Measurements from ENCODE around the gene XRN2. TPM values are rescaled to one million over a fixed set of nuclear protein-coding genes. Genes with fewer than 3 reads are reported as not detected.

The XRN2 gene
- total and polyA plus RNA-seq, 2 donors from 2014 or later = 22.6 to 60.9 TPM

DNA sequence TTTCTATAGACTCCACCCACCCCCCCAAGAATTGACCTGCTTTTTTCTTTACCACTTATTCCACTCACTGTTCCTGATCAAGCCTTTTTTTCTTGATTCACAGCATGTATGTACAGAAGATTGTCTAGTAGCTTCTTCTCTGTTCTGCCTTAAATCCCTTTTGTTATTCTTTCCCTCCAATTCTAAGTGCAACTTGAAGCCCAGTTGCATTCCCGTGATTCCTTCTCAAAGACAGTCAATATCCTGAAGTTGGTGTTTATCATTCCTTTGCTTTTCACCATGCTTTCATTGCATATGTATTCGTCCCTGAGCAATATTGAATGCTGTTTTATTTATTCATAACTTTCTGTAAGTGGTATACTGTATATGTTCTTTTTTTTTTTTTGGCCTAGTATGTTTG lies 21.0 kb downstream of the XRN2 start:
- Histone ChIP-seq H3K27ac (ENCODE audit: low read depth in 2 of 2, low read length in 2 of 2) (no peak overlapping the region), H3K27me3 (ENCODE audit: control insufficient read depth, insufficient read depth, low read length) (no peaks in the 10 kb centered on the region), H3K4me3 (ENCODE audit: low read length in 3 of 3) (no peak overlapping the region), H3K36me3 (ENCODE audit: control insufficient read depth in 2 of 3, insufficient read depth in 3 of 3, low read length in 3 of 3) (no peaks in the 10 kb centered on the region), H3K9me3 (ENCODE audit: control insufficient read depth in 2 of 3, insufficient read depth in 1 of 3, low read length in 3 of 3) (peaks cover 0 to 8% (median 0%) of the 10 kb centered on the region in 3 donors), H3K4me1 (ENCODE audit: control insufficient read depth in 2 of 3, insufficient read depth in 2 of 3, low read depth in 1 of 3, low read length in 3 of 3) (peaks cover 0 to 15% (median 0%) of the 10 kb centered on the region in 3 donors), H3K9ac (ENCODE audit: low read length in 3 of 3) (no peak overlapping the region)
- intact Hi-C loops (cut with DNase I) = no loop called here
- DNase-seq (no peak), FAIRE-seq (no peak)
- TF ChIP-seq, protein P1, sequence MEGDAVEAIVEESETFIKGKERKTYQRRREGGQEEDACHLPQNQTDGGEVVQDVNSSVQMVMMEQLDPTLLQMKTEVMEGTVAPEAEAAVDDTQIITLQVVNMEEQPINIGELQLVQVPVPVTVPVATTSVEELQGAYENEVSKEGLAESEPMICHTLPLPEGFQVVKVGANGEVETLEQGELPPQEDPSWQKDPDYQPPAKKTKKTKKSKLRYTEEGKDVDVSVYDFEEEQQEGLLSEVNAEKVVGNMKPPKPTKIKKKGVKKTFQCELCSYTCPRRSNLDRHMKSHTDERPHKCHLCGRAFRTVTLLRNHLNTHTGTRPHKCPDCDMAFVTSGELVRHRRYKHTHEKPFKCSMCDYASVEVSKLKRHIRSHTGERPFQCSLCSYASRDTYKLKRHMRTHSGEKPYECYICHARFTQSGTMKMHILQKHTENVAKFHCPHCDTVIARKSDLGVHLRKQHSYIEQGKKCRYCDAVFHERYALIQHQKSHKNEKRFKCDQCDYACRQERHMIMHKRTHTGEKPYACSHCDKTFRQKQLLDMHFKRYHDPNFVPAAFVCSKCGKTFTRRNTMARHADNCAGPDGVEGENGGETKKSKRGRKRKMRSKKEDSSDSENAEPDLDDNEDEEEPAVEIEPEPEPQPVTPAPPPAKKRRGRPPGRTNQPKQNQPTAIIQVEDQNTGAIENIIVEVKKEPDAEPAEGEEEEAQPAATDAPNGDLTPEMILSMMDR (IDR thresholded peaks at IDR 0.05; ENCODE audit: borderline replicate concordance, extremely low read depth, insufficient read depth) = no peak

DNA sequence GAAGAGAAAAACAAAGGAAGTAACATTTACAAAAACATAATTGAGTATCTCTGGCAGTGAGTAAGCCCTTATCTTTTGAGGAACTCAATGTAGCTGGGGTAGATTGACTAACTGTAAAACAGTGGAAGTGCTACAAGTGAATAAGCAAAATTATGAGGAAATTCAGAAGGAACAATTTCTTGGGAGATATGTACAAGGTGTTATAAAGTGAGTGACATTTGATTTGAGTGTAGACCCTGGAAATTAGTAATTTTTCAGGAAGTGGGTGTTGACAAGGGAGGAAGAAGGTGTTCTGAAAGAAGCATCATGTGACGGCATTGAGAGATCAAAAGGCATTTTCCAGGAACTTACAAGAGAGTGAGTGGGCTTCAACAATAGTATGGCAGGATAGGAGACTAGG lies 22.2 kb downstream of the XRN2 start:
- Histone ChIP-seq H3K4me1 (ENCODE audit: control insufficient read depth in 2 of 3, insufficient read depth in 2 of 3, low read depth in 1 of 3, low read length in 3 of 3) (peaks cover 0 to 15% (median 0%) of the 10 kb centered on the region in 3 donors), H3K27me3 (ENCODE audit: control insufficient read depth, insufficient read depth, low read length) (no peaks in the 10 kb centered on the region), H3K36me3 (ENCODE audit: control insufficient read depth in 2 of 3, insufficient read depth in 3 of 3, low read length in 3 of 3) (no peaks in the 10 kb centered on the region), H3K27ac (ENCODE audit: low read depth in 2 of 2, low read length in 2 of 2) (no peak overlapping the region), H3K9ac (ENCODE audit: low read length in 3 of 3) (no peak overlapping the region), H3K4me3 (ENCODE audit: low read length in 3 of 3) (no peak overlapping the region), H3K9me3 (ENCODE audit: control insufficient read depth in 2 of 3, insufficient read depth in 1 of 3, low read length in 3 of 3) (peaks cover 0 to 8% (median 0%) of the 10 kb centered on the region in 3 donors)
- TF ChIP-seq, protein P1 (IDR thresholded peaks at IDR 0.05; ENCODE audit: borderline replicate concordance, extremely low read depth, insufficient read depth) = no peak
- no peak for DNase-seq
- intact Hi-C loops (cut with DNase I) = no loop called here
- no peak for FAIRE-seq

DNA sequence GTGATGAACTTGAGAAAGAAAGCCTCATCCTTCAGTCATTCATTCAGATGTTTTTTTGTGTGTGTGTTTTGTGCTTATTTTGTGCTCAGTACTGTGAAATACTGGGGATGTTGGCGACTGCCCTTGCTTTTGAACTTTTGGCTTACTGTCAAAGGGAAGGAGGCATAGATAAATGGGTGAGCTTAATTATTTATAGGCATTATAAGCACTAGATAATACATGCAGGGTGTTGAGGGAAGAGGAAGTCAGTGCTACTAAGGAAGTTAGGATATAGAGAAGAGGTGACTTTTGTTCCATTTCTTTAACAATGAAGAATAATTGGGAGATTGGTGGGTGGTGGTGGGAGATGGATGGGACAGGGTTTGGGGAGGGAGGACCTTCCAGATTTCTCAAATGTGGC lies 23.6 kb downstream of the XRN2 start:
- H3K4me1 ChIP-seq (ENCODE audit: control insufficient read depth in 2 of 3, insufficient read depth in 2 of 3, low read depth in 1 of 3, low read length in 3 of 3) = peaks cover 0 to 15% (median 0%) of the 10 kb centered on the region in 3 donors
- H3K9ac ChIP-seq (ENCODE audit: low read length in 3 of 3) = no peak overlapping the region
- H3K27me3 ChIP-seq (ENCODE audit: control insufficient read depth, insufficient read depth, low read length) = no peaks in the 10 kb centered on the region
- FAIRE-seq (no peak), DNase-seq (no peak)
- TF ChIP-seq, protein P1 (IDR thresholded peaks at IDR 0.05; ENCODE audit: borderline replicate concordance, extremely low read depth, insufficient read depth) = no peak
- no peak overlapping the region for H3K27ac ChIP-seq (ENCODE audit: low read depth in 2 of 2, low read length in 2 of 2)
- peaks cover 0 to 1% (median 0%) of the 10 kb centered on the region in 3 donors for H3K36me3 ChIP-seq (ENCODE audit: control insufficient read depth in 2 of 3, insufficient read depth in 3 of 3, low read length in 3 of 3)
- intact Hi-C loops (cut with DNase I) = no loop called here
- peaks cover 0 to 8% (median 0%) of the 10 kb centered on the region in 3 donors for H3K9me3 ChIP-seq (ENCODE audit: control insufficient read depth in 2 of 3, insufficient read depth in 1 of 3, low read length in 3 of 3)
- H3K4me3 ChIP-seq (ENCODE audit: low read length in 3 of 3) = no peak overlapping the region
